Activated CD8-positive, alpha-beta T cell treated with anti-CD3 and anti-CD28 coated beads for 36 hours (primary cell): ENCODE measurements around the gene CASP2. TPM values are rescaled to one million over a fixed set of nuclear protein-coding genes. Genes with fewer than 3 reads are reported as not detected.

Source experiments
- ATAC-seq: fragments of 200-7000 bp; cut with Tn5 transposase; one replicate; pipeline ENCODE4 v1.10.0; 2021; ENCODE audit warnings: mild to moderate bottlenecking, moderate library complexity
- CTCF ChIA-PET: fragments of 350-600 bp; sonication (Branson Sonifier 250); formaldehyde crosslinking; loops from one replicate; lab custom pipeline; 2021; ENCODE audit warnings: antibody characterized with exemption; lab: Charles Lee
- POLR2A ChIA-PET: fragments of 350-600 bp; sonication (Branson Sonifier 250); formaldehyde crosslinking; loops from one replicate; lab custom pipeline; 2021; ENCODE audit warnings: antibody characterized with exemption; lab: Charles Lee
- DNase-seq: peaks from one replicate; pipeline ENCODE4 v3.0.0-alpha.2; 2020
- H3K27ac Mint-ChIP-seq: one replicate; pipeline ENCODE4 v1.8.0; 2021; ENCODE audit warnings: mild to moderate bottlenecking, mixed read lengths
- H3K27me3 Mint-ChIP-seq: one replicate; pipeline ENCODE4 v1.8.0; 2021; ENCODE audit warnings: mixed read lengths
- H3K36me3 Mint-ChIP-seq: one replicate; pipeline ENCODE4 v1.8.0; 2021; ENCODE audit warnings: low read depth, mixed read lengths
- H3K4me1 Mint-ChIP-seq: one replicate; pipeline ENCODE4 v1.8.0; 2021; ENCODE audit warnings: low read depth, mixed read lengths
- H3K4me3 Mint-ChIP-seq: one replicate; pipeline ENCODE4 v1.8.0; 2021; ENCODE audit warnings: mild to moderate bottlenecking, moderate library complexity, mixed read lengths
- H3K9me3 Mint-ChIP-seq: one replicate; pipeline ENCODE4 v1.8.0; 2021; ENCODE audit warnings: mixed read lengths
- CTCF ChIP-seq: fragments of 200-600 bp; IDR thresholded peaks from one replicate; pipeline ENCODE4 v1.8.0; 2022; ENCODE audit warnings: antibody characterized with exemption, mild to moderate bottlenecking
- intact Hi-C: fragments of 100-400 bp; cut with micrococcal nuclease; formaldehyde crosslinking; loops from one replicate; pipeline ENCODE4 v1.10.0; 2022
- total RNA-seq, 2 experiments: library from RNA; stranded (reverse); gene quantifications; one replicate each; pipeline ENCODE4 v1.2.3, GENCODE V29; 2021

CASP2 gene
- total RNA-seq, 2 experiments from 2014 or later: 79.6 to 80.9 TPM

GRCh38 chr7:143285806-143286521 is 2.2 kb upstream of the CASP2 start:
- Mint-ChIP-seq H3K27me3 (no peaks in the 10 kb centered on the region), H3K4me3 (no peak overlapping the region), H3K27ac (no peak overlapping the region), H3K4me1 (peaks cover 37% of the 10 kb centered on the region), H3K36me3 (peaks cover 27% of the 10 kb centered on the region), H3K9me3 (peaks cover 3% of the 10 kb centered on the region)
- intact Hi-C loops: no loop called here
- DNase-seq: no peak
- ChIA-PET CTCF (interaction anchor here (0.9 kb wide), 2 partner anchors 13 to 45 kb away, joined by 3 to 4 read pairs; no protein-coding TSS in a partner anchor), POLR2A (interaction anchor here (1.1 to 3.6 kb wide), 3 partner anchors 10 to 98 kb away, joined by 3 to 31 read pairs (median 5); partner anchors contain the start of gene GSTK1)
- no peak for ATAC-seq
- no peak for TF ChIP-seq CTCF

- ChIA-PET CTCF (interaction anchor here (0.9 to 1.5 kb wide), 2 partner anchors 13 to 20 kb away, joined by 4 read pairs; no protein-coding TSS in a partner anchor), POLR2A (interaction anchor here (1.1 to 3.6 kb wide), 4 partner anchors 10 to 98 kb away, joined by 3 to 31 read pairs (median 6); partner anchors contain the start of gene GSTK1)
- peaks cover 40% of the 10 kb centered on the region for H3K4me1 Mint-ChIP-seq
- peaks cover 3% of the 10 kb centered on the region for H3K9me3 Mint-ChIP-seq
- ATAC-seq: no peak
- peak overlapping the region; percentile 34 for H3K27ac Mint-ChIP-seq
- H3K36me3 Mint-ChIP-seq: peaks cover 32% of the 10 kb centered on the region
- intact Hi-C loops: no loop called here
- no peak for DNase-seq
- H3K4me3 Mint-ChIP-seq: no peak overlapping the region
- no peak for TF ChIP-seq CTCF
- no peaks in the 10 kb centered on the region for H3K27me3 Mint-ChIP-seq
Measured at GRCh38 chr7:143286522-143286890, 1.6 kb upstream of the CASP2 start.

GRCh38 chr7:143287339-143287934 is 714 bp upstream of the CASP2 start:
- H3K27ac Mint-ChIP-seq: peak overlapping the region; percentile 87
- ChIA-PET CTCF (interaction anchor here (0.9 to 1.7 kb wide), 8 partner anchors 8 to 93 kb away, joined by 3 to 10 read pairs (median 4); no protein-coding TSS in a partner anchor), POLR2A (interaction anchor here (0.9 to 3.6 kb wide), 13 partner anchors 8 to 121 kb away, joined by 3 to 31 read pairs (median 5); partner anchors contain the start of genes EPHA1 and GSTK1)
- intact Hi-C loops: no loop called here
- no peak for DNase-seq
- H3K9me3 Mint-ChIP-seq: peaks cover 3% of the 10 kb centered on the region
- H3K36me3 Mint-ChIP-seq: peaks cover 38% of the 10 kb centered on the region
- H3K4me1 Mint-ChIP-seq: peaks cover 42% of the 10 kb centered on the region
- no peak for ATAC-seq
- TF ChIP-seq CTCF: no peak
- H3K27me3 Mint-ChIP-seq: no peaks in the 10 kb centered on the region
- peak overlapping the region; percentile 88 for H3K4me3 Mint-ChIP-seq

GRCh38 chr7:143288836-143289235 is 685 bp downstream of the CASP2 start:
- TF ChIP-seq CTCF: no peak
- Mint-ChIP-seq H3K36me3 (peaks cover 52% of the 10 kb centered on the region), H3K27me3 (no peaks in the 10 kb centered on the region), H3K9me3 (peaks cover 3% of the 10 kb centered on the region), H3K4me1 (peaks cover 35% of the 10 kb centered on the region), H3K27ac (peak overlapping the region; percentile 89), H3K4me3 (peak overlapping the region; percentile 88)
- ATAC-seq (no peak), DNase-seq (no peak)
- ChIA-PET POLR2A (interaction anchor here (0.6 to 3.6 kb wide), 12 partner anchors 8 to 480 kb away, joined by 3 to 31 read pairs (median 4); partner anchors contain the start of genes EPHA1 and GSTK1), CTCF (interaction anchor here (1.2 to 3.3 kb wide), 4 partner anchors 8 to 11 kb away, joined by 3 to 30 read pairs (median 8); no protein-coding TSS in a partner anchor)
- intact Hi-C loops: no loop called here
